WTC11 (cell line): ENCODE measurements around the gene OLFML2B. TPM values are rescaled to one million over a fixed set of nuclear protein-coding genes. Genes with fewer than 3 reads are reported as not detected.

Experiments
- ATAC-seq: fragments of 200-7000 bp; cut with Tn5 transposase; 2 replicates; pipeline ENCODE4 v1.10.0; 2021; ENCODE audit warnings: mild to moderate bottlenecking, moderate library complexity
- CTCF ChIA-PET: fragments of 300-600 bp; sonication (Branson Sonifier 250); formaldehyde crosslinking; loops from one replicate; lab custom pipeline; 2021; ENCODE audit warnings: antibody characterized with exemption; lab: Charles Lee
- POLR2A ChIA-PET: fragments of 350-600 bp; sonication (Branson Sonifier 250); formaldehyde crosslinking; loops from one replicate; lab custom pipeline; 2021; ENCODE audit warnings: antibody characterized with exemption; lab: Charles Lee
- DNase-seq: peaks from one replicate; pipeline ENCODE4 v3.0.0; 2021; ENCODE audit warnings: low spot score
- H3K27ac Mint-ChIP-seq: 2 replicates; pipeline ENCODE4 v1.8.0; 2021; ENCODE audit warnings: mixed read lengths
- H3K27me3 Mint-ChIP-seq: 2 replicates; pipeline ENCODE4 v1.8.0; 2021; ENCODE audit warnings: low read depth, mild to moderate bottlenecking, moderate library complexity, mixed read lengths
- H3K36me3 Mint-ChIP-seq: 2 replicates; pipeline ENCODE4 v1.8.0; 2021; ENCODE audit warnings: mixed read lengths
- H3K4me1 Mint-ChIP-seq: 2 replicates; pipeline ENCODE4 v1.8.0; 2022; ENCODE audit warnings: mixed read lengths
- H3K4me3 Mint-ChIP-seq: 2 replicates; pipeline ENCODE4 v1.8.0; 2021; ENCODE audit warnings: mild to moderate bottlenecking, moderate library complexity, mixed read lengths
- H3K9me3 Mint-ChIP-seq: 2 replicates; pipeline ENCODE4 v1.8.0; 2021; ENCODE audit warnings: mixed read lengths
- EMX1 ChIP-seq: fragments of 250-450 bp; sonication (Bioruptor Pico); IDR thresholded peaks from 2 replicates; pipeline ENCODE4 v1.8.0; 2021; ENCODE audit warnings: mild to moderate bottlenecking
- ETV6 ChIP-seq: sonication (generic); formaldehyde crosslinking; IDR thresholded peaks from 2 replicates; pipeline ENCODE4 v1.8.1; 2022; ENCODE audit warnings: mild to moderate bottlenecking, missing genetic modification reagents
- FOXJ3 ChIP-seq: sonication (generic); formaldehyde crosslinking; IDR thresholded peaks from 2 replicates; pipeline ENCODE4 v1.9.0; 2021; ENCODE audit warnings: missing genetic modification reagents, mild to moderate bottlenecking, borderline replicate concordance
- GTF2I ChIP-seq: fragments of 250-450 bp; sonication (Bioruptor Pico); conservative IDR thresholded peaks from 2 replicates; pipeline ENCODE4 v1.4.0; 2021; ENCODE audit warnings: mild to moderate bottlenecking
- KAT7 ChIP-seq: sonication (generic); formaldehyde crosslinking; IDR thresholded peaks from 2 replicates; pipeline ENCODE4 v1.8.1; 2023; ENCODE audit warnings: missing genetic modification reagents, mild to moderate bottlenecking, borderline replicate concordance
- NR3C1 ChIP-seq: sonication (generic); formaldehyde crosslinking; conservative IDR thresholded peaks from 2 replicates; pipeline ENCODE4 v1.8.1; 2023; ENCODE audit warnings: low read depth, mild to moderate bottlenecking, missing genetic modification reagents
- OVOL2 ChIP-seq: fragments of 250-450 bp; sonication (Bioruptor Pico); IDR thresholded peaks from 2 replicates; pipeline ENCODE4 v1.9.0; 2021; ENCODE audit warnings: mild to moderate bottlenecking, borderline replicate concordance
- ZNF219 ChIP-seq: sonication (generic); formaldehyde crosslinking; IDR thresholded peaks from 2 replicates; pipeline ENCODE4 v1.8.0; 2023; ENCODE audit warnings: missing genetic modification reagents, mild to moderate bottlenecking, borderline replicate concordance
- ZNF232 ChIP-seq: sonication (generic); formaldehyde crosslinking; IDR thresholded peaks from 2 replicates; pipeline ENCODE4 v1.8.0; 2022; ENCODE audit warnings: mild to moderate bottlenecking, missing genetic modification reagents
- ZNF396 ChIP-seq: fragments of 250-450 bp; sonication (Bioruptor Pico); IDR thresholded peaks from 2 replicates; pipeline ENCODE4 v1.8.0; 2021; ENCODE audit warnings: mild to moderate bottlenecking, moderate library complexity, borderline replicate concordance
- ZNF416 ChIP-seq: fragments of 250-450 bp; sonication (Bioruptor Pico); IDR thresholded peaks from 2 replicates; pipeline ENCODE4 v1.9.0; 2021; ENCODE audit warnings: mild to moderate bottlenecking, inconsistent platforms
- total RNA-seq: library from RNA; stranded (reverse); gene quantifications from 3 replicates; pipeline ENCODE4 v1.2.3, GENCODE V29; 2021
- TF ChIP-seq, protein P1 (sequence below): sonication (generic); formaldehyde crosslinking; IDR thresholded peaks from 2 replicates; pipeline ENCODE4 v1.8.1; 2022; ENCODE audit warnings: low read depth, mild to moderate bottlenecking, moderate library complexity, missing genetic modification reagents, borderline replicate concordance
- TF ChIP-seq, protein P2 (sequence below): sonication (generic); formaldehyde crosslinking; IDR thresholded peaks from 2 replicates; pipeline ENCODE4 v1.8.0; 2023; ENCODE audit warnings: mild to moderate bottlenecking, missing genetic modification reagents
- TF ChIP-seq, protein P3 (sequence below): sonication (generic); formaldehyde crosslinking; IDR thresholded peaks from 2 replicates; pipeline ENCODE4 v1.8.1; 2023; ENCODE audit warnings: mild to moderate bottlenecking, moderate library complexity, missing genetic modification reagents
- TF ChIP-seq, protein P4 (sequence below): fragments of 250-450 bp; sonication (Bioruptor Pico); IDR thresholded peaks from 2 replicates; pipeline ENCODE4 v1.8.0; 2021; ENCODE audit warnings: mild to moderate bottlenecking
- TF ChIP-seq, protein P5 (sequence below): fragments of 250-450 bp; sonication (Bioruptor Pico); IDR thresholded peaks from 2 replicates; pipeline ENCODE4 v1.9.0; 2021; ENCODE audit warnings: mild to moderate bottlenecking
- TF ChIP-seq, protein P6 (sequence below): sonication (generic); formaldehyde crosslinking; IDR thresholded peaks from 2 replicates; pipeline ENCODE4 v1.8.1; 2023; ENCODE audit warnings: mild to moderate bottlenecking, missing genetic modification reagents, moderate library complexity
- TF ChIP-seq, protein P7 (sequence below): sonication (generic); formaldehyde crosslinking; IDR thresholded peaks from 2 replicates; pipeline ENCODE4 v1.8.0; 2022; ENCODE audit warnings: mild to moderate bottlenecking, missing genetic modification reagents
- TF ChIP-seq, protein P8 (sequence below): fragments of 250-450 bp; sonication (Bioruptor Pico); IDR thresholded peaks from 2 replicates; pipeline ENCODE4 v1.9.0; 2021; ENCODE audit warnings: mild to moderate bottlenecking

Gene OLFML2B
- total RNA-seq, 1 experiment from 2014 or later: 4.9 TPM

DNA sequence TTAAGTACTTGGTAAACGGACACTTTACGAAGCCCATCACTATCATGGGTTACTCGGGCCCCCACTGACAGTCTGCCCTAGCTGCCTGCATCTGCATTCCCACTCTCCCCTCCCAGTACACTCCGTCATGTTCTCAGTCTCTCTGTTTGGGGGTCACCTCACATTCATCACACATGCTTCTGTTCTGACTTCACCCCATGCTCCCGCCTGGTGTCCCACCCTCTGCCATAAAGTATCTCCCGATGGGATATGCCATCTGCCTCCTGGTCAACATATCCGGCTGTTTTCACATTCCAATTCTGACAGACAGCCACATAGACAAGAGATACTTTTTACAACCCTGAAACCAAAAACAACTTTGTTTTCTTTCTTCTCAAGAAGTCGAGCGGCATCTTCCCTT lies 1.0 kb downstream of the OLFML2B start:
- POLR2A ChIA-PET: no interaction called here
- H3K27ac Mint-ChIP-seq: no peak overlapping the region
- DNase-seq: no peak
- TF ChIP-seq, protein P1, sequence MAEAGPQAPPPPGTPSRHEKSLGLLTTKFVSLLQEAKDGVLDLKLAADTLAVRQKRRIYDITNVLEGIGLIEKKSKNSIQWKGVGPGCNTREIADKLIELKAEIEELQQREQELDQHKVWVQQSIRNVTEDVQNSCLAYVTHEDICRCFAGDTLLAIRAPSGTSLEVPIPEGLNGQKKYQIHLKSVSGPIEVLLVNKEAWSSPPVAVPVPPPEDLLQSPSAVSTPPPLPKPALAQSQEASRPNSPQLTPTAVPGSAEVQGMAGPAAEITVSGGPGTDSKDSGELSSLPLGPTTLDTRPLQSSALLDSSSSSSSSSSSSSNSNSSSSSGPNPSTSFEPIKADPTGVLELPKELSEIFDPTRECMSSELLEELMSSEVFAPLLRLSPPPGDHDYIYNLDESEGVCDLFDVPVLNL (CRISPR knock-in tag): no peak
- no peak for TF ChIP-seq OVOL2 (CRISPR knock-in tag)
- TF ChIP-seq, protein P2, sequence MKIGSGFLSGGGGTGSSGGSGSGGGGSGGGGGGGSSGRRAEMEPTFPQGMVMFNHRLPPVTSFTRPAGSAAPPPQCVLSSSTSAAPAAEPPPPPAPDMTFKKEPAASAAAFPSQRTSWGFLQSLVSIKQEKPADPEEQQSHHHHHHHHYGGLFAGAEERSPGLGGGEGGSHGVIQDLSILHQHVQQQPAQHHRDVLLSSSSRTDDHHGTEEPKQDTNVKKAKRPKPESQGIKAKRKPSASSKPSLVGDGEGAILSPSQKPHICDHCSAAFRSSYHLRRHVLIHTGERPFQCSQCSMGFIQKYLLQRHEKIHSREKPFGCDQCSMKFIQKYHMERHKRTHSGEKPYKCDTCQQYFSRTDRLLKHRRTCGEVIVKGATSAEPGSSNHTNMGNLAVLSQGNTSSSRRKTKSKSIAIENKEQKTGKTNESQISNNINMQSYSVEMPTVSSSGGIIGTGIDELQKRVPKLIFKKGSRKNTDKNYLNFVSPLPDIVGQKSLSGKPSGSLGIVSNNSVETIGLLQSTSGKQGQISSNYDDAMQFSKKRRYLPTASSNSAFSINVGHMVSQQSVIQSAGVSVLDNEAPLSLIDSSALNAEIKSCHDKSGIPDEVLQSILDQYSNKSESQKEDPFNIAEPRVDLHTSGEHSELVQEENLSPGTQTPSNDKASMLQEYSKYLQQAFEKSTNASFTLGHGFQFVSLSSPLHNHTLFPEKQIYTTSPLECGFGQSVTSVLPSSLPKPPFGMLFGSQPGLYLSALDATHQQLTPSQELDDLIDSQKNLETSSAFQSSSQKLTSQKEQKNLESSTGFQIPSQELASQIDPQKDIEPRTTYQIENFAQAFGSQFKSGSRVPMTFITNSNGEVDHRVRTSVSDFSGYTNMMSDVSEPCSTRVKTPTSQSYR: no peak
- TF ChIP-seq, protein P3, sequence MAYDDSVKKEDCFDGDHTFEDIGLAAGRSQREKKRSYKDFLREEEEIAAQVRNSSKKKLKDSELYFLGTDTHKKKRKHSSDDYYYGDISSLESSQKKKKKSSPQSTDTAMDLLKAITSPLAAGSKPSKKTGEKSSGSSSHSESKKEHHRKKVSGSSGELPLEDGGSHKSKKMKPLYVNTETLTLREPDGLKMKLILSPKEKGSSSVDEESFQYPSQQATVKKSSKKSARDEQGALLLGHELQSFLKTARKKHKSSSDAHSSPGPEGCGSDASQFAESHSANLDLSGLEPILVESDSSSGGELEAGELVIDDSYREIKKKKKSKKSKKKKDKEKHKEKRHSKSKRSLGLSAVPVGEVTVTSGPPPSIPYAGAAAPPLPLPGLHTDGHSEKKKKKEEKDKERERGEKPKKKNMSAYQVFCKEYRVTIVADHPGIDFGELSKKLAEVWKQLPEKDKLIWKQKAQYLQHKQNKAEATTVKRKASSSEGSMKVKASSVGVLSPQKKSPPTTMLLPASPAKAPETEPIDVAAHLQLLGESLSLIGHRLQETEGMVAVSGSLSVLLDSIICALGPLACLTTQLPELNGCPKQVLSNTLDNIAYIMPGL: no peak
- TF ChIP-seq ZNF416 (CRISPR knock-in tag): no peak
- no peak for TF ChIP-seq GTF2I (CRISPR knock-in tag)
- no peak for TF ChIP-seq EMX1
- no peak for TF ChIP-seq ZNF232 (CRISPR knock-in tag)
- TF ChIP-seq, protein P4, sequence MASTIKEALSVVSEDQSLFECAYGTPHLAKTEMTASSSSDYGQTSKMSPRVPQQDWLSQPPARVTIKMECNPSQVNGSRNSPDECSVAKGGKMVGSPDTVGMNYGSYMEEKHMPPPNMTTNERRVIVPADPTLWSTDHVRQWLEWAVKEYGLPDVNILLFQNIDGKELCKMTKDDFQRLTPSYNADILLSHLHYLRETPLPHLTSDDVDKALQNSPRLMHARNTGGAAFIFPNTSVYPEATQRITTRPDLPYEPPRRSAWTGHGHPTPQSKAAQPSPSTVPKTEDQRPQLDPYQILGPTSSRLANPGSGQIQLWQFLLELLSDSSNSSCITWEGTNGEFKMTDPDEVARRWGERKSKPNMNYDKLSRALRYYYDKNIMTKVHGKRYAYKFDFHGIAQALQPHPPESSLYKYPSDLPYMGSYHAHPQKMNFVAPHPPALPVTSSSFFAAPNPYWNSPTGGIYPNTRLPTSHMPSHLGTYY (CRISPR knock-in tag): no peak
- TF ChIP-seq, protein P5, sequence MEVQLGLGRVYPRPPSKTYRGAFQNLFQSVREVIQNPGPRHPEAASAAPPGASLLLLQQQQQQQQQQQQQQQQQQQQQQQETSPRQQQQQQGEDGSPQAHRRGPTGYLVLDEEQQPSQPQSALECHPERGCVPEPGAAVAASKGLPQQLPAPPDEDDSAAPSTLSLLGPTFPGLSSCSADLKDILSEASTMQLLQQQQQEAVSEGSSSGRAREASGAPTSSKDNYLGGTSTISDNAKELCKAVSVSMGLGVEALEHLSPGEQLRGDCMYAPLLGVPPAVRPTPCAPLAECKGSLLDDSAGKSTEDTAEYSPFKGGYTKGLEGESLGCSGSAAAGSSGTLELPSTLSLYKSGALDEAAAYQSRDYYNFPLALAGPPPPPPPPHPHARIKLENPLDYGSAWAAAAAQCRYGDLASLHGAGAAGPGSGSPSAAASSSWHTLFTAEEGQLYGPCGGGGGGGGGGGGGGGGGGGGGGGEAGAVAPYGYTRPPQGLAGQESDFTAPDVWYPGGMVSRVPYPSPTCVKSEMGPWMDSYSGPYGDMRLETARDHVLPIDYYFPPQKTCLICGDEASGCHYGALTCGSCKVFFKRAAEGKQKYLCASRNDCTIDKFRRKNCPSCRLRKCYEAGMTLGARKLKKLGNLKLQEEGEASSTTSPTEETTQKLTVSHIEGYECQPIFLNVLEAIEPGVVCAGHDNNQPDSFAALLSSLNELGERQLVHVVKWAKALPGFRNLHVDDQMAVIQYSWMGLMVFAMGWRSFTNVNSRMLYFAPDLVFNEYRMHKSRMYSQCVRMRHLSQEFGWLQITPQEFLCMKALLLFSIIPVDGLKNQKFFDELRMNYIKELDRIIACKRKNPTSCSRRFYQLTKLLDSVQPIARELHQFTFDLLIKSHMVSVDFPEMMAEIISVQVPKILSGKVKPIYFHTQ (CRISPR knock-in tag): no peak
- TF ChIP-seq ETV6 (CRISPR knock-in tag): no peak
- no peak for TF ChIP-seq NR3C1 (CRISPR knock-in tag)
- TF ChIP-seq, protein P6, sequence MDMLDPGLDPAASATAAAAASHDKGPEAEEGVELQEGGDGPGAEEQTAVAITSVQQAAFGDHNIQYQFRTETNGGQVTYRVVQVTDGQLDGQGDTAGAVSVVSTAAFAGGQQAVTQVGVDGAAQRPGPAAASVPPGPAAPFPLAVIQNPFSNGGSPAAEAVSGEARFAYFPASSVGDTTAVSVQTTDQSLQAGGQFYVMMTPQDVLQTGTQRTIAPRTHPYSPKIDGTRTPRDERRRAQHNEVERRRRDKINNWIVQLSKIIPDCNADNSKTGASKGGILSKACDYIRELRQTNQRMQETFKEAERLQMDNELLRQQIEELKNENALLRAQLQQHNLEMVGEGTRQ (CRISPR knock-in tag): no peak
- TF ChIP-seq FOXJ3 (CRISPR knock-in tag): no peak
- TF ChIP-seq KAT7 (CRISPR knock-in tag): no peak
- TF ChIP-seq ZNF396 (CRISPR knock-in tag): no peak
- TF ChIP-seq ZNF219: no peak
- TF ChIP-seq, protein P7, sequence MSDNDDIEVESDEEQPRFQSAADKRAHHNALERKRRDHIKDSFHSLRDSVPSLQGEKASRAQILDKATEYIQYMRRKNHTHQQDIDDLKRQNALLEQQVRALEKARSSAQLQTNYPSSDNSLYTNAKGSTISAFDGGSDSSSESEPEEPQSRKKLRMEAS (CRISPR knock-in tag): no peak
- TF ChIP-seq, protein P8, sequence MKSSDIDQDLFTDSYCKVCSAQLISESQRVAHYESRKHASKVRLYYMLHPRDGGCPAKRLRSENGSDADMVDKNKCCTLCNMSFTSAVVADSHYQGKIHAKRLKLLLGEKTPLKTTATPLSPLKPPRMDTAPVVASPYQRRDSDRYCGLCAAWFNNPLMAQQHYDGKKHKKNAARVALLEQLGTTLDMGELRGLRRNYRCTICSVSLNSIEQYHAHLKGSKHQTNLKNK (CRISPR knock-in tag): no peak
- TF ChIP-seq, all 79 proteins: peak for 0
- ATAC-seq: no peak
- Mint-ChIP-seq H3K4me1 (peaks cover 32% of the 10 kb centered on the region), H3K9me3 (peaks cover 3% of the 10 kb centered on the region; the same call in 1 of the 2 replicates), H3K4me3 (peak overlapping the region; percentile 86), H3K27me3 (peaks cover 57% of the 10 kb centered on the region), H3K36me3 (0 out of 2 replicates have a peak, but pooled peaks cover 3% of the 10 kb centered on the region)
- CTCF ChIA-PET: interaction anchor here (2.2 kb wide), 1 partner anchor 15 kb away, joined by 29 read pairs; no protein-coding TSS in a partner anchor
